IMR-90 (cell line): Measurements from ENCODE around the gene UNC13A. TPM values are rescaled to one million over a fixed set of nuclear protein-coding genes. Genes with fewer than 3 reads are reported as not detected.

Source experiments
- ATAC-seq: fragments of 200-7000 bp; cut with Tn5 transposase; 2 replicates; pipeline ENCODE4 v1.9.1; 2020; ENCODE audit warnings: low read depth, mild to moderate bottlenecking, moderate library complexity
- BruUV-seq: library from RNA; stranded (reverse); fragments of 400-500 nt; replicated peaks from 2 replicates; lab custom pipeline; 2021; lab: Mats Ljungman, UMichigan
- CTCF ChIA-PET: fragments of 300-600 bp; formaldehyde crosslinking; extraction: SDS; loops from one replicate; lab custom pipeline; 2021; ENCODE audit warnings: antibody characterized with exemption; lab: Yijun Ruan, JAX
- POLR2A ChIA-PET: fragments of 300-600 bp; sonication (Branson Sonifier 250); formaldehyde crosslinking; loops from one replicate; lab custom pipeline; 2022; ENCODE audit warnings: antibody characterized with exemption; ENCODE audit not compliant: unreplicated experiment; lab: Charles Lee
- DNase-seq: peaks from one replicate; pipeline ENCODE4 v3.0.0; 2013
- H2AFZ ChIP-seq: replicated peaks from 2 replicates; pipeline ENCODE3; 2013; ENCODE audit warnings: low read length, mild to moderate bottlenecking; ENCODE audit not compliant: poor library complexity
- H2AK5ac ChIP-seq: 2 replicates; pipeline ENCODE4 v1.6.1; 2013; ENCODE audit warnings: low read depth, low read length, inconsistent platforms
- H2AK9ac ChIP-seq: replicated peaks from 2 replicates; pipeline ENCODE3; 2013; ENCODE audit warnings: mild to moderate bottlenecking, low read depth, low read length, moderate library complexity; ENCODE audit not compliant: poor library complexity
- H2BK120ac ChIP-seq: 2 replicates; pipeline ENCODE4 v1.6.1; 2013; ENCODE audit warnings: low read depth, low read length, inconsistent platforms
- H2BK15ac ChIP-seq: 3 replicates; pipeline ENCODE4 v1.6.1; 2013; ENCODE audit warnings: low read depth, low read length, inconsistent platforms
- H2BK20ac ChIP-seq: 2 replicates; pipeline ENCODE4 v1.6.1; 2013; ENCODE audit warnings: low read depth, mild to moderate bottlenecking, inconsistent platforms, low read length, moderate library complexity
- H2BK5ac ChIP-seq: 2 replicates; pipeline ENCODE4 v1.6.1; 2013; ENCODE audit warnings: mild to moderate bottlenecking, low read depth, low read length, inconsistent platforms; ENCODE audit not compliant: poor library complexity, severe bottlenecking
- H3K14ac ChIP-seq: replicated peaks from 2 replicates; pipeline ENCODE4 v1.6.1; 2013; ENCODE audit warnings: low read depth, low read length, inconsistent platforms
- H3K18ac ChIP-seq: 2 replicates; pipeline ENCODE4 v1.6.1; 2013; ENCODE audit warnings: low read depth, low read length, control low read depth
- H3K23ac ChIP-seq: 2 replicates; pipeline ENCODE4 v1.6.1; 2013; ENCODE audit warnings: low read depth, low read length, inconsistent platforms
- H3K27ac ChIP-seq: 2 replicates; pipeline ENCODE4 v1.5.1; 2013; ENCODE audit warnings: mild to moderate bottlenecking, control low read depth, low read length; ENCODE audit not compliant: insufficient read depth
- H3K27me3 ChIP-seq: 2 replicates; pipeline ENCODE4 v1.6.1; 2013; ENCODE audit warnings: low read length; ENCODE audit not compliant: control insufficient read depth, insufficient read depth
- H3K36me3 ChIP-seq: 2 replicates; pipeline ENCODE4 v1.6.1; 2013; ENCODE audit warnings: low read length, mixed read lengths; ENCODE audit not compliant: control insufficient read depth, insufficient read depth
- H3K4ac ChIP-seq: 2 replicates; pipeline ENCODE4 v1.6.1; 2013; ENCODE audit warnings: low read depth, low read length, inconsistent platforms
- H3K4me1 ChIP-seq: 2 replicates; pipeline ENCODE4 v1.6.1; 2013; ENCODE audit warnings: low read length, mixed read lengths; ENCODE audit not compliant: control insufficient read depth, insufficient read depth
- H3K4me2 ChIP-seq: 2 replicates; pipeline ENCODE4 v1.6.1; 2013; ENCODE audit warnings: low read depth, mild to moderate bottlenecking, control low read depth, low read length, moderate library complexity
- H3K4me3 ChIP-seq: 2 replicates; pipeline ENCODE4 v1.5.1; 2013; ENCODE audit warnings: low read depth, mild to moderate bottlenecking, control low read depth, low read length, moderate library complexity; ENCODE audit not compliant: insufficient read depth
- H3K56ac ChIP-seq: 2 replicates; pipeline ENCODE4 v1.6.1; 2013; ENCODE audit warnings: low read length, inconsistent platforms; ENCODE audit not compliant: insufficient read depth; ENCODE audit errors: extremely low read depth
- H3K79me1 ChIP-seq, 2 experiments: 2 replicates each; pipeline ENCODE4 v1.6.1; 2013; ENCODE audit warnings: low read length in 2 of 2, inconsistent platforms in 1 of 2, low read depth in 1 of 2
- H3K9ac ChIP-seq: 2 replicates; pipeline ENCODE4 v1.6.1; 2013; ENCODE audit warnings: low read depth, low read length, control low read depth
- H3K9me1 ChIP-seq: 2 replicates; pipeline ENCODE4 v1.6.1; 2013; ENCODE audit warnings: low read length, inconsistent platforms; ENCODE audit not compliant: insufficient read depth
- H3K9me3 ChIP-seq: 2 replicates; pipeline ENCODE4 v1.6.1; 2013; ENCODE audit warnings: low read length; ENCODE audit not compliant: control insufficient read depth, insufficient read depth
- H4K20me1 ChIP-seq: 2 replicates; pipeline ENCODE4 v1.6.1; 2013; ENCODE audit warnings: low read length, inconsistent platforms; ENCODE audit not compliant: insufficient read depth
- H4K5ac ChIP-seq: 2 replicates; pipeline ENCODE4 v1.6.1; 2013; ENCODE audit warnings: mild to moderate bottlenecking, low read depth, low read length, control low read depth
- H4K8ac ChIP-seq, 2 experiments: 2 replicates each; pipeline ENCODE4 v1.6.1; 2013; ENCODE audit warnings: low read depth in 2 of 2, low read length in 2 of 2, control low read depth in 1 of 2, inconsistent platforms in 1 of 2
- H4K91ac ChIP-seq: 2 replicates; pipeline ENCODE4 v1.6.1; 2013; ENCODE audit warnings: low read depth, low read length, inconsistent platforms; ENCODE audit not compliant: insufficient read depth
- BHLHE40 ChIP-seq: fragments of 150-350 bp; IDR thresholded peaks from 2 replicates; pipeline ENCODE4 v1.6.1; 2016; ENCODE audit warnings: mild to moderate bottlenecking, low read depth, low read length
- CEBPB ChIP-seq: IDR thresholded peaks from 2 replicates; pipeline ENCODE4 v1.6.1; 2012; ENCODE audit warnings: low read depth, low read length, improper control_type of control experiment
- CHD1 ChIP-seq: IDR thresholded peaks from 2 replicates; pipeline ENCODE4 v1.6.1; 2012; ENCODE audit warnings: low read depth, low read length, improper control_type of control experiment
- CTCF ChIP-seq: conservative IDR thresholded peaks from 2 replicates; pipeline ENCODE4 v1.5.1; 2012; ENCODE audit warnings: mild to moderate bottlenecking, low read depth, low read length, improper control_type of control experiment
- FOS ChIP-seq: fragments of 150-350 bp; IDR thresholded peaks from 2 replicates; pipeline ENCODE4 v1.6.1; 2016; ENCODE audit warnings: low read depth, low read length
- MAZ ChIP-seq: IDR thresholded peaks from 2 replicates; pipeline ENCODE4 v1.6.1; 2012; ENCODE audit warnings: low read depth, mild to moderate bottlenecking, low read length, improper control_type of control experiment, moderate library complexity, borderline replicate concordance
- MXI1 ChIP-seq: IDR thresholded peaks from 2 replicates; pipeline ENCODE4 v1.6.1; 2012; ENCODE audit warnings: low read depth, mild to moderate bottlenecking, low read length, moderate library complexity, borderline replicate concordance
- NFE2L2 ChIP-seq: fragments of 150-350 bp; IDR thresholded peaks from 2 replicates; pipeline ENCODE4 v1.6.1; 2016; ENCODE audit warnings: low read depth, mild to moderate bottlenecking, low read length
- POLR2A ChIP-seq: IDR thresholded peaks from 2 replicates; pipeline ENCODE4 v1.6.1; 2012; ENCODE audit warnings: mild to moderate bottlenecking, low read depth, low read length
- RAD21 ChIP-seq: IDR thresholded peaks from 2 replicates; pipeline ENCODE4 v1.6.1; 2012; ENCODE audit warnings: low read length, improper control_type of control experiment
- RCOR1 ChIP-seq: IDR thresholded peaks from 2 replicates; pipeline ENCODE4 v1.6.1; 2012; ENCODE audit warnings: mild to moderate bottlenecking, low read length, improper control_type of control experiment; ENCODE audit not compliant: insufficient replicate concordance
- RFX5 ChIP-seq: IDR thresholded peaks from 2 replicates; pipeline ENCODE4 v1.8.0; 2012; ENCODE audit warnings: low read depth, mild to moderate bottlenecking, low read length, moderate library complexity
- SMC3 ChIP-seq: fragments of 150-350 bp; IDR thresholded peaks from 2 replicates; pipeline ENCODE4 v1.6.1; 2016; ENCODE audit warnings: low read depth, mild to moderate bottlenecking, antibody characterized with exemption, low read length, moderate library complexity
- WGBS, 2 experiments: methylation state at CpG; one replicate each; pipeline versions ENCODE4 v1.1.5 to v1.1.7; 2013; ENCODE audit warnings: missing lambda C conversion rate in 2 of 2; ENCODE audit not compliant: insufficient read length in 1 of 2; ENCODE audit errors: extremely low coverage in 2 of 2; 5-methylcytosine and 5-hydroxymethylcytosine counted together
- dilution Hi-C: fragments of 300-500 bp; cut with HindIII; formaldehyde crosslinking; loops from one replicate; pipeline ENCODE4 v1.14.3; 2018; ENCODE audit warnings: low sequenced_read_pairs; ENCODE audit not compliant: unreplicated experiment
- in situ Hi-C: fragments of 300-500 bp; cut with MboI; formaldehyde crosslinking; loops from 3 replicates; pipeline ENCODE4 v1.14.3; 2019; ENCODE audit warnings: low sequenced_read_pairs, inconsistent platforms, mixed read lengths
- intact Hi-C: fragments of 100-400 bp; cut with micrococcal nuclease; formaldehyde crosslinking; loops from 2 replicates; pipeline ENCODE4 v1.10.0; 2022
- polyA plus RNA-seq, 3 experiments: library from polyadenylated mRNA; depleted of rRNA; stranded (reverse); fragments of >200 nt; gene quantifications; 2 replicates each; pipeline ENCODE4 v1.2.3, GENCODE V29; 2012; ENCODE audit warnings: low replicate concordance in 1 of 3
- total RNA-seq: library from RNA; depleted of rRNA; stranded (reverse); fragments of >200 nt; gene quantifications from 2 replicates; pipeline ENCODE4 v1.2.3, GENCODE V29; 2012
- TF ChIP-seq, protein P1 (sequence below): fragments of 150-350 bp; IDR thresholded peaks from 2 replicates; pipeline ENCODE4 v1.6.1; 2017; ENCODE audit warnings: mild to moderate bottlenecking, antibody characterized with exemption, low read length, low read depth
- TF ChIP-seq, protein P2 (sequence below): fragments of 150-350 bp; IDR thresholded peaks from 2 replicates; pipeline ENCODE4 v1.6.1; 2016; ENCODE audit warnings: low read depth, mild to moderate bottlenecking, low read length, moderate library complexity, borderline replicate concordance

Gene UNC13A
- total and polyA plus RNA-seq, 2 of the 4 experiments (the other 2 are of a cell fraction), result 0.18 to 0.22 TPM

GRCh38 chr19:17680230-17680722 lies 7.9 kb downstream of the UNC13A start:
- H3K14ac ChIP-seq, result 0 out of 2 replicates have a peak overlapping the region, but pooled peaks have one; percentile 15
- POLR2A ChIA-PET, result no interaction called here
- H4K5ac ChIP-seq, result no peak overlapping the region
- no peak overlapping the region for H3K4ac ChIP-seq
- CTCF ChIA-PET, result no interaction called here
- peak overlapping the region; percentile 82; the same call in 1 of the 2 replicates for H2AK5ac ChIP-seq
- WGBS, 2 experiments, result 0% methylated on average over 5 of the region's 38 CpGs; no CpG with 5 or more reads in 1 of the 2 experiments
- no peak overlapping the region; the same call in 1 of the 2 replicates for H4K91ac ChIP-seq
- H3K9me3 ChIP-seq, result no peaks in the 10 kb centered on the region
- no TSS peak for BruUV-seq
- in situ Hi-C loops (no loop called here), dilution Hi-C loops (no loop called here), intact Hi-C loops (no loop called here)
- no peak overlapping the region for H2BK5ac ChIP-seq
- peak overlapping the region in 1 of 2 experiments; percentile 84; a peak in 1 of 4 replicates for H4K8ac ChIP-seq
- peaks cover 8% of the 10 kb centered on the region for H3K9me1 ChIP-seq
- H2AFZ ChIP-seq, result peak overlapping the region; percentile 81
- H3K9ac ChIP-seq, result no peak overlapping the region
- H2BK120ac ChIP-seq, result peak overlapping the region; percentile 56; the same call in 1 of the 2 replicates
- no peak overlapping the region for H3K18ac ChIP-seq
- H3K4me3 ChIP-seq, result peak overlapping the region; percentile 0; the same call in 1 of the 2 replicates
- peaks cover 2% of the 10 kb centered on the region; the same call in 1 of the 2 replicates for H3K27me3 ChIP-seq
- H3K36me3 ChIP-seq, result no peaks in the 10 kb centered on the region
- H3K4me1 ChIP-seq, result peaks cover 5% of the 10 kb centered on the region
- ATAC-seq (peak; percentile 86), DNase-seq (peak; percentile 62)
- no peak overlapping the region for H3K27ac ChIP-seq
- no peaks in the 10 kb centered on the region for H3K79me1 ChIP-seq
- H2BK15ac ChIP-seq, result no peak overlapping the region; the same call in 2 of the 3 replicates
- no peak overlapping the region for H2AK9ac ChIP-seq
- H3K56ac ChIP-seq, result no peak overlapping the region
- H2BK20ac ChIP-seq, result peak overlapping the region; percentile 71; the same call in 1 of the 2 replicates
- H3K23ac ChIP-seq, result no peak overlapping the region
- peaks cover 4% of the 10 kb centered on the region for H4K20me1 ChIP-seq
- H3K4me2 ChIP-seq, result peak overlapping the region; percentile 79
- TF ChIP-seq MXI1 (no peak), RCOR1 (no peak), CEBPB (no peak), CHD1 (no peak), MAZ (peak; percentile 65; the same call in 1 of the 2 replicates), BHLHE40 (no peak), RFX5 (no peak), FOS (peak; percentile 51; the same call in 1 of the 2 replicates), CTCF (no peak), POLR2A (no peak; the same call in 1 of the 2 replicates), RAD21 (no peak), NFE2L2 (0 out of 2 replicates have a peak, but pooled peaks have one; percentile 8), SMC3 (no peak)
- TF ChIP-seq, protein P1, sequence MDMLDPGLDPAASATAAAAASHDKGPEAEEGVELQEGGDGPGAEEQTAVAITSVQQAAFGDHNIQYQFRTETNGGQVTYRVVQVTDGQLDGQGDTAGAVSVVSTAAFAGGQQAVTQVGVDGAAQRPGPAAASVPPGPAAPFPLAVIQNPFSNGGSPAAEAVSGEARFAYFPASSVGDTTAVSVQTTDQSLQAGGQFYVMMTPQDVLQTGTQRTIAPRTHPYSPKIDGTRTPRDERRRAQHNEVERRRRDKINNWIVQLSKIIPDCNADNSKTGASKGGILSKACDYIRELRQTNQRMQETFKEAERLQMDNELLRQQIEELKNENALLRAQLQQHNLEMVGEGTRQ, result no peak
- TF ChIP-seq, protein P2, sequence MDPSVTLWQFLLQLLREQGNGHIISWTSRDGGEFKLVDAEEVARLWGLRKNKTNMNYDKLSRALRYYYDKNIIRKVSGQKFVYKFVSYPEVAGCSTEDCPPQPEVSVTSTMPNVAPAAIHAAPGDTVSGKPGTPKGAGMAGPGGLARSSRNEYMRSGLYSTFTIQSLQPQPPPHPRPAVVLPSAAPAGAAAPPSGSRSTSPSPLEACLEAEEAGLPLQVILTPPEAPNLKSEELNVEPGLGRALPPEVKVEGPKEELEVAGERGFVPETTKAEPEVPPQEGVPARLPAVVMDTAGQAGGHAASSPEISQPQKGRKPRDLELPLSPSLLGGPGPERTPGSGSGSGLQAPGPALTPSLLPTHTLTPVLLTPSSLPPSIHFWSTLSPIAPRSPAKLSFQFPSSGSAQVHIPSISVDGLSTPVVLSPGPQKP, result no peak
